ENCODE data around the gene RAB11FIP3. TPM values are rescaled to one million over a fixed set of nuclear protein-coding genes. Genes with fewer than 3 reads are reported as not detected.

Gene RAB11FIP3
- total and polyA plus RNA-seq, 2 of the 13 experiments (the other 11 are each of a cell fraction or from before 2014, with no cell fraction given): 34.3 to 57.6 TPM

GRCh38 chr16:524274-525040, 99.0 kb downstream of the RAB11FIP3 start (continued):
- no peak for TF ChIP-seq KIAA2018 (CRISPR knock-in tag; IDR thresholded peaks at IDR 0.05; ENCODE audit: borderline replicate concordance)
- TF ChIP-seq ZZZ3 (CRISPR knock-in tag; IDR thresholded peaks at IDR 0.05; ENCODE audit: borderline replicate concordance): no peak
- TF ChIP-seq KLF11 (CRISPR knock-in tag; IDR thresholded peaks at IDR 0.05): no peak
- TF ChIP-seq ZNF878 (CRISPR knock-in tag; IDR thresholded peaks at IDR 0.05): no peak
- TF ChIP-seq ZNF180 (CRISPR knock-in tag; IDR thresholded peaks at IDR 0.05; ENCODE audit: borderline replicate concordance, low read depth): no peak
- TF ChIP-seq SATB2 (CRISPR knock-in tag; IDR thresholded peaks at IDR 0.05): no peak
- TF ChIP-seq ZNF282 (IDR thresholded peaks at IDR 0.05; ENCODE audit: partially characterized antibody): no peak
- no peak for TF ChIP-seq PPARG (CRISPR knock-in tag; conservative IDR thresholded peaks at IDR 0.05)
- TF ChIP-seq PAXIP1 (CRISPR knock-in tag; conservative IDR thresholded peaks at IDR 0.05): no peak
- TF ChIP-seq ZNF598 (CRISPR knock-in tag; IDR thresholded peaks at IDR 0.05; ENCODE audit: borderline replicate concordance): no peak
- no peak for TF ChIP-seq JUNB (CRISPR knock-in tag; IDR thresholded peaks at IDR 0.05; ENCODE audit: borderline replicate concordance)
- TF ChIP-seq MAF1 (CRISPR knock-in tag; IDR thresholded peaks at IDR 0.05; ENCODE audit: borderline replicate concordance): no peak
- TF ChIP-seq BRD4 (CRISPR knock-in tag; IDR thresholded peaks at IDR 0.05): no peak
- 0 out of 2 replicates have a peak, but pooled peaks have one; percentile 29 for TF ChIP-seq ZNF574 (CRISPR knock-in tag; IDR thresholded peaks at IDR 0.05)
- TF ChIP-seq ZNF891 (CRISPR knock-in tag; IDR thresholded peaks at IDR 0.05): no peak
